ENCODE data around the gene NDUFAF2. TPM values are rescaled to one million over a fixed set of nuclear protein-coding genes. Genes with fewer than 3 reads are reported as not detected.

NDUFAF2 gene
- total and polyA plus RNA-seq, 2 of the 13 experiments (the other 11 are each of a cell fraction or from before 2014, with no cell fraction given), result 34.0 to 78.4 TPM

DNA sequence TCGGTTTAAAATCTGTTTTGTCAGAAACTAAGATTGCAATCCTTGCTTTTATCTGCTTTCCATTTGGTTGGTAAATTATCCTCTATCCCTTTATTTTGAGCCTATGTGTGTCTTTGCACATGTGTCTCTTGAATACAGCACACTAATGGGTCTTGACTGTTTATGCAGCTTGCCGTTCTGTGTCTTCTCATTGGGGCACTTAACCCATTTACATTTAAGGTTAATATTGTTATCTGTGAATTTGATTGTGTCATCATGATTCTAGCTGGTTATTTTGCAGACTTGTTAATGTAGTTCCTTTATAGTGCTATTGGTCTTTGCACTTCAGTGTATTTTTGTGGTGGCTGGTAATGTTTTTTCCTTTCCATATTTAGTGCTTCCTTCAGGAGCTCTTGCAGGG is 253.6 kb downstream of the NDUFAF2 start (continued):
- no peak for TF ChIP-seq KAT7 (CRISPR knock-in tag; IDR thresholded peaks at IDR 0.05; ENCODE audit: borderline replicate concordance)
- TF ChIP-seq, protein P1, sequence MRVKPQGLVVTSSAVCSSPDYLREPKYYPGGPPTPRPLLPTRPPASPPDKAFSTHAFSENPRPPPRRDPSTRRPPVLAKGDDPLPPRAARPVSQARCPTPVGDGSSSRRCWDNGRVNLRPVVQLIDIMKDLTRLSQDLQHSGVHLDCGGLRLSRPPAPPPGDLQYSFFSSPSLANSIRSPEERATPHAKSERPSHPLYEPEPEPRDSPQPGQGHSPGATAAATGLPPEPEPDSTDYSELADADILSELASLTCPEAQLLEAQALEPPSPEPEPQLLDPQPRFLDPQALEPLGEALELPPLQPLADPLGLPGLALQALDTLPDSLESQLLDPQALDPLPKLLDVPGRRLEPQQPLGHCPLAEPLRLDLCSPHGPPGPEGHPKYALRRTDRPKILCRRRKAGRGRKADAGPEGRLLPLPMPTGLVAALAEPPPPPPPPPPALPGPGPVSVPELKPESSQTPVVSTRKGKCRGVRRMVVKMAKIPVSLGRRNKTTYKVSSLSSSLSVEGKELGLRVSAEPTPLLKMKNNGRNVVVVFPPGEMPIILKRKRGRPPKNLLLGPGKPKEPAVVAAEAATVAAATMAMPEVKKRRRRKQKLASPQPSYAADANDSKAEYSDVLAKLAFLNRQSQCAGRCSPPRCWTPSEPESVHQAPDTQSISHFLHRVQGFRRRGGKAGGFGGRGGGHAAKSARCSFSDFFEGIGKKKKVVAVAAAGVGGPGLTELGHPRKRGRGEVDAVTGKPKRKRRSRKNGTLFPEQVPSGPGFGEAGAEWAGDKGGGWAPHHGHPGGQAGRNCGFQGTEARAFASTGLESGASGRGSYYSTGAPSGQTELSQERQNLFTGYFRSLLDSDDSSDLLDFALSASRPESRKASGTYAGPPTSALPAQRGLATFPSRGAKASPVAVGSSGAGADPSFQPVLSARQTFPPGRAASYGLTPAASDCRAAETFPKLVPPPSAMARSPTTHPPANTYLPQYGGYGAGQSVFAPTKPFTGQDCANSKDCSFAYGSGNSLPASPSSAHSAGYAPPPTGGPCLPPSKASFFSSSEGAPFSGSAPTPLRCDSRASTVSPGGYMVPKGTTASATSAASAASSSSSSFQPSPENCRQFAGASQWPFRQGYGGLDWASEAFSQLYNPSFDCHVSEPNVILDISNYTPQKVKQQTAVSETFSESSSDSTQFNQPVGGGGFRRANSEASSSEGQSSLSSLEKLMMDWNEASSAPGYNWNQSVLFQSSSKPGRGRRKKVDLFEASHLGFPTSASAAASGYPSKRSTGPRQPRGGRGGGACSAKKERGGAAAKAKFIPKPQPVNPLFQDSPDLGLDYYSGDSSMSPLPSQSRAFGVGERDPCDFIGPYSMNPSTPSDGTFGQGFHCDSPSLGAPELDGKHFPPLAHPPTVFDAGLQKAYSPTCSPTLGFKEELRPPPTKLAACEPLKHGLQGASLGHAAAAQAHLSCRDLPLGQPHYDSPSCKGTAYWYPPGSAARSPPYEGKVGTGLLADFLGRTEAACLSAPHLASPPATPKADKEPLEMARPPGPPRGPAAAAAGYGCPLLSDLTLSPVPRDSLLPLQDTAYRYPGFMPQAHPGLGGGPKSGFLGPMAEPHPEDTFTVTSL (CRISPR knock-in tag; IDR thresholded peaks at IDR 0.05; ENCODE audit: borderline replicate concordance), result no peak
- TF ChIP-seq HOXA3 (CRISPR knock-in tag; IDR thresholded peaks at IDR 0.05), result no peak
- no peak for TF ChIP-seq KMT2B (CRISPR knock-in tag; IDR thresholded peaks at IDR 0.05)
- no peak for TF ChIP-seq TEAD3 (CRISPR knock-in tag; optimal IDR thresholded peaks at IDR 0.05; ENCODE audit: borderline replicate concordance)
- TF ChIP-seq ZNF776 (CRISPR knock-in tag; IDR thresholded peaks at IDR 0.05), result no peak
- no peak for TF ChIP-seq ZNF891 (CRISPR knock-in tag; IDR thresholded peaks at IDR 0.05)

DNA sequence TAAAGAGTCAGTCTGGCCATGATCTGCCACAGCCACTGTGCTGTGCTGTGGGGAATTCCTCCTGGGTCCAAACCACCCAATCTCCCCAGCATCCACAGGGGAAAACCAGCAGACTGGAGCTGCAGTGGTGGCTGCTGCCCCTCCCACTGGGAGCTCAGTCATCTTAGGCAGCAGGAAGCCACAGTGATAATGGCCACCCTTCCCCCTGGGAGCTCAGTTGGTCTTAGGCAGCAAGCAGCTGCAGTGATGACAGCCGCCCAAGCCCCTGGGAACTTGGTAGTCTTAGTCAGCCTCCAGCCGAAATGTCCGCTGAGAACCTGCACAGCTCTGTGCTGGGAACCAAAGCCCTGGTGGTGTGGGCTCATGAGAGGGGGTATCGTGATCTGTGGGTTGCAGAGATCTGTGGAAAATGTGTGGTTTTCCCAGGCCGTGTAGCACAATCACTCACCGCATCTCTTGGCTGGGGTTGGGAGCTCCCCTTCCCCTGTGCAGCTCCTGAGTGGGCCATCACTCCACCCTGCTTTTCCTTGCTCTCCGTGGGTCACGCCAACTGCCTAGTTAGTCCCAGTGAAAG is 255.7 kb downstream of the NDUFAF2 start:
- ChIA-PET CTCF (ENCODE audit: low intra/inter-chr PET ratio, low total read pairs) (no interaction called here), POLR2A (no interaction called here)
- Histone ChIP-seq H3K4me3 (replicated peaks in 1 of 3; ENCODE audit: insufficient read depth in 1 of 3, low read depth in 2 of 3, low read length in 3 of 3) (no peak overlapping the region), H3K27me3 (ENCODE audit: control insufficient read depth in 1 of 2, insufficient read depth in 2 of 2, low read length in 2 of 2) (peaks cover 0 to 7% of the 10 kb centered on the region in 2 experiments; a peak in 1 of 5 replicates), H3K4me1 (ENCODE audit: insufficient read depth, low read length) (no peaks in the 10 kb centered on the region), H3K4me2 (ENCODE audit: low read depth, low read length) (no peak overlapping the region), H3K9ac (ENCODE audit: insufficient read depth, low read depth, low read length) (no peak overlapping the region), H3K9me3 (ENCODE audit: low read length) (no peaks in the 10 kb centered on the region), H3K79me2 (ENCODE audit: insufficient read depth, low read length) (no peaks in the 10 kb centered on the region), H3K36me3 (replicated peaks in 1 of 2; ENCODE audit: control insufficient read depth in 1 of 2, insufficient read depth in 2 of 2, low read length in 2 of 2) (no peaks in the 10 kb centered on the region), H2AFZ (ENCODE audit: low read length) (no peak overlapping the region), H3K27ac (ENCODE audit: extremely low read length, insufficient read depth, low read length) (no peak overlapping the region), H4K20me1 (ENCODE audit: insufficient read depth, low read length) (no peaks in the 10 kb centered on the region)
- no peak for ATAC-seq
- WGBS (ENCODE audit: low lambda C conversion rate), result 57% methylated on average over 8 of the region's 8 CpGs
- DNase-seq (ENCODE audit: low spot score), result no peak
- in situ Hi-C loops (cut with HindIII; ENCODE audit: extremely low pct_ligation_motif_present, low pct_unique_long_range_greater_than_20kb) (no loop called here), intact Hi-C loops (cut with micrococcal nuclease; ENCODE audit: unreplicated experiment) (no loop called here)
- no TSS peak for BruUV-seq (replicated peaks)
- TF ChIP-seq NR1H2 (CRISPR knock-in tag; IDR thresholded peaks at IDR 0.05; ENCODE audit: borderline replicate concordance, low read depth) (no peak), ERF (CRISPR knock-in tag; IDR thresholded peaks at IDR 0.05) (no peak), YEATS2 (CRISPR knock-in tag; IDR thresholded peaks at IDR 0.05; ENCODE audit: borderline replicate concordance) (no peak), FOXK2 (IDR thresholded peaks at IDR 0.05) (no peak), ZNF326 (CRISPR knock-in tag; IDR thresholded peaks at IDR 0.05; ENCODE audit: borderline replicate concordance) (no peak)
- TF ChIP-seq, protein P2, sequence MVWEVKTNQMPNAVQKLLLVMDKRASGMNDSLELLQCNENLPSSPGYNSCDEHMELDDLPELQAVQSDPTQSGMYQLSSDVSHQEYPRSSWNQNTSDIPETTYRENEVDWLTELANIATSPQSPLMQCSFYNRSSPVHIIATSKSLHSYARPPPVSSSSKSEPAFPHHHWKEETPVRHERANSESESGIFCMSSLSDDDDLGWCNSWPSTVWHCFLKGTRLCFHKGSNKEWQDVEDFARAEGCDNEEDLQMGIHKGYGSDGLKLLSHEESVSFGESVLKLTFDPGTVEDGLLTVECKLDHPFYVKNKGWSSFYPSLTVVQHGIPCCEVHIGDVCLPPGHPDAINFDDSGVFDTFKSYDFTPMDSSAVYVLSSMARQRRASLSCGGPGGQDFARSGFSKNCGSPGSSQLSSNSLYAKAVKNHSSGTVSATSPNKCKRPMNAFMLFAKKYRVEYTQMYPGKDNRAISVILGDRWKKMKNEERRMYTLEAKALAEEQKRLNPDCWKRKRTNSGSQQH (CRISPR knock-in tag; IDR thresholded peaks at IDR 0.05; ENCODE audit: low read depth), result no peak
- FAIRE-seq, result no peak
